ENCODE measurements around the gene CYP2C18. TPM values are rescaled to one million over a fixed set of nuclear protein-coding genes. Genes with fewer than 3 reads are reported as not detected.

Gene CYP2C18
- total and polyA plus RNA-seq, 2 of the 13 experiments (the other 11 are each of a cell fraction or from before 2014, with no cell fraction given) = 0.07 TPM; not detected in 1

GRCh38 chr10:94687625-94688248 is 4.2 kb downstream of the CYP2C18 start (continued):
- TF ChIP-seq ZNF790 (CRISPR knock-in tag; IDR thresholded peaks at IDR 0.05; ENCODE audit: borderline replicate concordance) (no peak), HCFC1 (IDR thresholded peaks at IDR 0.05; ENCODE audit: low read depth, low read length) (no peak), MAX (IDR thresholded peaks at IDR 0.05) (peak; percentile 21; the same call in 1 of the 2 replicates), ELF3 (CRISPR knock-in tag; IDR thresholded peaks at IDR 0.05) (peak; percentile 25; the same call in 1 of the 2 replicates), HMG20A (CRISPR knock-in tag; IDR thresholded peaks at IDR 0.05; ENCODE audit: borderline replicate concordance) (0 out of 2 replicates have a peak, but pooled peaks have one; percentile 17), GATAD2A (CRISPR knock-in tag; IDR thresholded peaks at IDR 0.05) (0 out of 2 replicates have a peak, but pooled peaks have one; percentile 29)

GRCh38 chr10:94706089-94706488 is 22.6 kb downstream of the CYP2C18 start:
- Histone ChIP-seq H3K4me2 (ENCODE audit: low read depth, low read length) (no peak overlapping the region), H3K27ac (ENCODE audit: extremely low read length, insufficient read depth, low read length) (no peak overlapping the region), H2AFZ (ENCODE audit: low read length) (no peak overlapping the region), H4K20me1 (ENCODE audit: insufficient read depth, low read length) (no peaks in the 10 kb centered on the region), H3K9me3 (ENCODE audit: low read length) (no peaks in the 10 kb centered on the region), H3K9ac (ENCODE audit: insufficient read depth, low read depth, low read length) (no peak overlapping the region), H3K27me3 (ENCODE audit: control insufficient read depth in 1 of 2, insufficient read depth in 2 of 2, low read length in 2 of 2) (no peaks in the 10 kb centered on the region), H3K4me1 (ENCODE audit: insufficient read depth, low read length) (no peaks in the 10 kb centered on the region), H3K4me3 (replicated peaks in 1 of 3; ENCODE audit: insufficient read depth in 1 of 3, low read depth in 2 of 3, low read length in 3 of 3) (no peak overlapping the region), H3K36me3 (replicated peaks in 1 of 2; ENCODE audit: control insufficient read depth in 1 of 2, insufficient read depth in 2 of 2, low read length in 2 of 2) (no peaks in the 10 kb centered on the region), H3K79me2 (ENCODE audit: insufficient read depth, low read length) (no peaks in the 10 kb centered on the region)
- ATAC-seq (no peak), DNase-seq (ENCODE audit: low spot score) (no peak), FAIRE-seq (no peak)
- in situ Hi-C loops (cut with HindIII; ENCODE audit: extremely low pct_ligation_motif_present, low pct_unique_long_range_greater_than_20kb) (no loop called here), intact Hi-C loops (cut with micrococcal nuclease; ENCODE audit: unreplicated experiment) (no loop called here)
- ChIA-PET POLR2A (no interaction called here), CTCF (ENCODE audit: low intra/inter-chr PET ratio, low total read pairs) (no interaction called here)
- no TSS peak for BruUV-seq (replicated peaks)
- 57% methylated on average over 1 of the region's 1 CpG for WGBS (ENCODE audit: low lambda C conversion rate)
- no peak for TF ChIP-seq ZNF678 (CRISPR knock-in tag; IDR thresholded peaks at IDR 0.05)
- no peak for TF ChIP-seq ARID5B (CRISPR knock-in tag; IDR thresholded peaks at IDR 0.05)
- TF ChIP-seq ZNF609 (CRISPR knock-in tag; IDR thresholded peaks at IDR 0.05; ENCODE audit: borderline replicate concordance) = no peak
- no peak for TF ChIP-seq NONO (IDR thresholded peaks at IDR 0.05)
- TF ChIP-seq NONO (CRISPR knock-in tag; conservative IDR thresholded peaks at IDR 0.05) = no peak
- TF ChIP-seq NCOA1 (CRISPR knock-in tag; IDR thresholded peaks at IDR 0.05) = no peak
- TF ChIP-seq NKX3-1 (CRISPR knock-in tag; IDR thresholded peaks at IDR 0.05) = no peak
- TF ChIP-seq PCBP1 (IDR thresholded peaks at IDR 0.05; ENCODE audit: borderline replicate concordance, low read depth, low read length) = no peak
- no peak for TF ChIP-seq RXRA (CRISPR knock-in tag; IDR thresholded peaks at IDR 0.05)
